GM12872 (cell line): ENCODE results near the gene SEMA4C.

ENCODE experiments used
- CTCF ChIP-seq: IDR thresholded peaks from 3 replicates; pipeline ENCODE4 v1.5.1; 2011; ENCODE audit warnings: low read depth, mild to moderate bottlenecking, low read length, moderate library complexity; ENCODE audit not compliant: insufficient read depth

Gene SEMA4C

GRCh38 chr2:96815326-96816126 lies 54.4 kb downstream of the SEMA4C start:
- no peak for TF ChIP-seq CTCF

DNA sequence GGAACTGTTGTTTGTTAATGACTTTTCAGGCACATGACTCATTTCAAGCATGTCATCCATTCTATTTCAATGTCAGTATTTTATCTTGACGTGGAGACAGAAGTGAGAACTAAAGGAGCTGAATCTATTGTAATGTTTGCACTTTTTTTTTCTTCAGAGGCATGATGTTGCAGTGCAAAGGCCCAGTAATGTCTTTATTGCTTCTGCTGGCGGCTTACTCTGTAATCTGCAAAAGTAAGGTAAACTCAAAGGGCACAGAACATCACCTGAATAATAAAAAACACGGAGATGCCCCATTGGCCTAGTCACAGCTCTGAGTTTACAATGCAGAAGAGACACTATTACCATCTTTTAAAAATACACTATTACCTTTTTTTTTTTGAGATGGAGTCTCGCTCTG lies 56.2 kb downstream of the SEMA4C start:
- no peak for TF ChIP-seq CTCF

DNA sequence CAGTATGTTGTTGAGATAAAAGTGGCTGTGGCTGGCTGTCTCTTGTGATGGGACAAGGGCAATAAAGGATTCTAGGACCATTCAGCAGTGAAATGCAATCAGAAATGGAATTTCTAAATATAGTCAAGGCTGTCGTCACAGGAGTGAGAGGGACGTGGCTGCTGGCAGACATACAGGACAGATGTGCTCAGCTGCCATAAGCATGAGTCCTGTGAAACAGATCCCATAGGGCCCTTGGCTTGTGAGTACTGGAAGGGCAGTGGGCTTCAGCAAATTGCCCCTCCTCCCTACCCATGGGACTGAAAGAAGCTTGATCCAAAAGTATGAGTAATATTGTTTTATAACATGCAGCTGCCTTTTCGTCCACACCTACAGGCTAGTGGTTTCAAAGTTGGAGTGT lies 58.0 kb downstream of the SEMA4C start:
- TF ChIP-seq CTCF, result no peak

DNA sequence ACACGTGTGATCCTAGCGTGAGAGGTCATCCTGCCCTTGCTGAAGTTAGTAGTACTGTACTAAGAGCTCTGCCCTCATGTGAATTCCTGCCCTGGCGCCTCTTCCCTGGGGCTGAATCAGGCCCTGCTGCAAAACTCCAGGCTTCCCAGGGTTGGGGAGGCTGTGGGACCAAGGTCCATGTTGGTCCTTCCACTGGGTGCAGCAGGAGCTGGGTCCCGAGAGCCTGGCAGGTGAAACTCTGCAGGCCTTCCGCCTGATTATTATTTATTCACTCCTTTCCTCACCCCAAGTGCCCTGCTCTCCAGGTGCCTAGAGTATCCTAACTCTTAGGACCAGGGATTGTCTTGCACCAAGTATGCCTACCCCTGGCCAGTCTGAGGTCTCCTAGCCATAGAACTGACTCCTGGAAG lies 59.1 kb downstream of the SEMA4C start:
- no peak for TF ChIP-seq CTCF

- TF ChIP-seq CTCF, result no peak
Measured at GRCh38 chr2:96809951-96810782, 59.7 kb downstream of the SEMA4C start.
